ENCODE results near the gene FASTKD3. TPM values are rescaled to one million over a fixed set of nuclear protein-coding genes. Genes with fewer than 3 reads are reported as not detected.

The FASTKD3 gene
- total RNA-seq, 1 experiment from 2014 or later: 12.0 TPM

DNA sequence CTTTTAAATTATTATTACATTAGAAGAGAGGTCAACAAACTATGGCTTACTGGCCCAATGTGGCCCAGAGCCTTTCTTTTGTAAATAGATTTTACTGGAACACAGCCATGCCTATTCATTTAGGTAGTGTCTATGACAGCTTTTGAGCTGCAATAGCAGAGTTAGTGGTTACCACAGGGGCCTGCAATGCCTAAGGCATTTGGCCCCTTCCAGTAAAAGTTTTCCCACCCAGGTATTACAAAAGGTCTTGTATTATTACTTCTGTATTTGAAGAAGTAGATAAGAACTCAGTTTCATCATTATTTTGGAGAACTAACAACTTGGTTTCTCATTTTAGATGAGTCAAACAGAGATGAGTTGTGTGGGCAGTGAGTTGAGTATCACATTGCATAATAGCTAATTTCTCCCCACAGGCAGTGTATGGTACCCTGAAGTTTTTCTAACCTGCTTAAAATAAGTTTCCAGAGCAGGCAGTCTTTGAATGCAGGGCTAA, 9.6 kb upstream of the FASTKD3 start:
- no peak for DNase-seq (ENCODE audit: low read depth, low spot score)
- POLR2A ChIA-PET: no interaction called here
- Histone ChIP-seq H3K9me3 (ENCODE audit: control insufficient read depth in 1 of 2, insufficient read depth in 1 of 2, low read depth in 1 of 2, low read length in 2 of 2) (no peaks in the 10 kb centered on the region), H2AFZ (ENCODE audit: low read depth, low read length, poor library complexity, severe bottlenecking) (no peak overlapping the region), H3K9ac (ENCODE audit: low read length) (no peak overlapping the region), H4K20me1 (ENCODE audit: insufficient read depth) (peaks cover 15% of the 10 kb centered on the region; the same call in 1 of the 2 replicates), H3K4me1 (ENCODE audit: control insufficient read depth in 1 of 2, insufficient read depth in 2 of 2, low read length in 2 of 2) (no peaks in the 10 kb centered on the region), H3K9me2 (ENCODE audit: insufficient read depth) (no peaks in the 10 kb centered on the region), H3K36me3 (ENCODE audit: control insufficient read depth in 1 of 2, insufficient read depth in 2 of 2, low read length in 2 of 2) (peaks cover 36 to 84% of the 10 kb centered on the region in 2 experiments), H3K27me3 (ENCODE audit: insufficient read depth, low read length) (no peaks in the 10 kb centered on the region), H3K4me2 (ENCODE audit: low read length) (no peak overlapping the region), H3K79me2 (ENCODE audit: insufficient read depth, low read length) (peaks cover 90% of the 10 kb centered on the region), H3K27ac (ENCODE audit: low read depth, low read length) (no peak overlapping the region), H3K4me3 (replicated peaks in 1 of 2; ENCODE audit: low read depth in 1 of 2, low read length in 2 of 2) (no peak overlapping the region)
- CTCF ChIA-PET: no interaction called here
- no peak for ATAC-seq
- TF ChIP-seq, protein P1, sequence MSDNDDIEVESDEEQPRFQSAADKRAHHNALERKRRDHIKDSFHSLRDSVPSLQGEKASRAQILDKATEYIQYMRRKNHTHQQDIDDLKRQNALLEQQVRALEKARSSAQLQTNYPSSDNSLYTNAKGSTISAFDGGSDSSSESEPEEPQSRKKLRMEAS (IDR thresholded peaks at IDR 0.05): no peak
- TF ChIP-seq, protein P2, sequence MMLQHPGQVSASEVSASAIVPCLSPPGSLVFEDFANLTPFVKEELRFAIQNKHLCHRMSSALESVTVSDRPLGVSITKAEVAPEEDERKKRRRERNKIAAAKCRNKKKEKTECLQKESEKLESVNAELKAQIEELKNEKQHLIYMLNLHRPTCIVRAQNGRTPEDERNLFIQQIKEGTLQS (IDR thresholded peaks at IDR 0.05): no peak
- TF ChIP-seq CBX3 (IDR thresholded peaks at IDR 0.05; ENCODE audit: low read depth) (no peak), YY1 (IDR thresholded peaks at IDR 0.05; ENCODE audit: extremely low read depth, insufficient replicate concordance, low read depth, low read length) (no peak), CEBPB (IDR thresholded peaks at IDR 0.05; ENCODE audit: low read depth) (no peak), SIN3A (IDR thresholded peaks at IDR 0.05; ENCODE audit: low read depth) (no peak), POLR2A (IDR thresholded peaks at IDR 0.05; ENCODE audit: borderline replicate concordance, extremely low read depth, insufficient read depth, insufficient read length) (no peak), SP1 (IDR thresholded peaks at IDR 0.05; ENCODE audit: low read depth) (no peak)
- TF ChIP-seq, protein P3, sequence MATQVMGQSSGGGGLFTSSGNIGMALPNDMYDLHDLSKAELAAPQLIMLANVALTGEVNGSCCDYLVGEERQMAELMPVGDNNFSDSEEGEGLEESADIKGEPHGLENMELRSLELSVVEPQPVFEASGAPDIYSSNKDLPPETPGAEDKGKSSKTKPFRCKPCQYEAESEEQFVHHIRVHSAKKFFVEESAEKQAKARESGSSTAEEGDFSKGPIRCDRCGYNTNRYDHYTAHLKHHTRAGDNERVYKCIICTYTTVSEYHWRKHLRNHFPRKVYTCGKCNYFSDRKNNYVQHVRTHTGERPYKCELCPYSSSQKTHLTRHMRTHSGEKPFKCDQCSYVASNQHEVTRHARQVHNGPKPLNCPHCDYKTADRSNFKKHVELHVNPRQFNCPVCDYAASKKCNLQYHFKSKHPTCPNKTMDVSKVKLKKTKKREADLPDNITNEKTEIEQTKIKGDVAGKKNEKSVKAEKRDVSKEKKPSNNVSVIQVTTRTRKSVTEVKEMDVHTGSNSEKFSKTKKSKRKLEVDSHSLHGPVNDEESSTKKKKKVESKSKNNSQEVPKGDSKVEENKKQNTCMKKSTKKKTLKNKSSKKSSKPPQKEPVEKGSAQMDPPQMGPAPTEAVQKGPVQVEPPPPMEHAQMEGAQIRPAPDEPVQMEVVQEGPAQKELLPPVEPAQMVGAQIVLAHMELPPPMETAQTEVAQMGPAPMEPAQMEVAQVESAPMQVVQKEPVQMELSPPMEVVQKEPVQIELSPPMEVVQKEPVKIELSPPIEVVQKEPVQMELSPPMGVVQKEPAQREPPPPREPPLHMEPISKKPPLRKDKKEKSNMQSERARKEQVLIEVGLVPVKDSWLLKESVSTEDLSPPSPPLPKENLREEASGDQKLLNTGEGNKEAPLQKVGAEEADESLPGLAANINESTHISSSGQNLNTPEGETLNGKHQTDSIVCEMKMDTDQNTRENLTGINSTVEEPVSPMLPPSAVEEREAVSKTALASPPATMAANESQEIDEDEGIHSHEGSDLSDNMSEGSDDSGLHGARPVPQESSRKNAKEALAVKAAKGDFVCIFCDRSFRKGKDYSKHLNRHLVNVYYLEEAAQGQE (IDR thresholded peaks at IDR 0.05; ENCODE audit: low read depth): no peak
- intact Hi-C loops (cut with micrococcal nuclease): no loop called here
- RAD21 ChIA-PET (ENCODE audit: low non-redundant PET in 1 of 2, low total read pairs in 2 of 2, uncharacterized antibody in 2 of 2, unreplicated experiment in 2 of 2): no interaction called here
- BruUV-seq (replicated peaks): no TSS peak
